GM19455 (cell line): Measurements from ENCODE around the gene BCL11A.

Source experiments
- ATAC-seq: cut with Tn5 transposase; IDR thresholded peaks from one replicate; pipeline ENCODE4 v1.9.1; 2021; ENCODE audit not compliant: unreplicated experiment

The BCL11A gene

GRCh38 chr2:60509066-60509465 lies 44.4 kb downstream of the BCL11A start:
- ATAC-seq = no peak

- ATAC-seq = no peak
These were observed 45.0 kb downstream of the BCL11A start for GRCh38 chr2:60508339-60508917.

- no peak for ATAC-seq
These were observed 46.1 kb downstream of the BCL11A start for GRCh38 chr2:60507211-60507965.

- ATAC-seq = no peak
These were observed 47.6 kb downstream of the BCL11A start for GRCh38 chr2:60505880-60506260.

- ATAC-seq = no peak
These were observed 48.1 kb downstream of the BCL11A start for GRCh38 chr2:60505240-60505879.

- ATAC-seq = no peak
These were observed 49.4 kb downstream of the BCL11A start for GRCh38 chr2:60504049-60504448.

- no peak for ATAC-seq
These were observed 51.3 kb downstream of the BCL11A start for GRCh38 chr2:60502144-60502543.

- no peak for ATAC-seq
These were observed 52.6 kb downstream of the BCL11A start for GRCh38 chr2:60500861-60501260.

GRCh38 chr2:60499651-60500265 lies 53.7 kb downstream of the BCL11A start:
- no peak for ATAC-seq

GRCh38 chr2:60498816-60499429 lies 54.5 kb downstream of the BCL11A start:
- ATAC-seq = no peak

- no peak for ATAC-seq
These were observed 55.2 kb downstream of the BCL11A start for GRCh38 chr2:60498127-60498815.

GRCh38 chr2:60497500-60497899 lies 56.0 kb downstream of the BCL11A start:
- ATAC-seq = no peak

GRCh38 chr2:60496956-60497355 lies 56.5 kb downstream of the BCL11A start:
- ATAC-seq = no peak

GRCh38 chr2:60496475-60496874 lies 57.0 kb downstream of the BCL11A start:
- ATAC-seq = no peak

- no peak for ATAC-seq
These were observed 58.3 kb downstream of the BCL11A start for GRCh38 chr2:60495041-60495625.

- no peak for ATAC-seq
These were observed 59.6 kb downstream of the BCL11A start for GRCh38 chr2:60493804-60494387.

- ATAC-seq = no peak
These were observed 60.9 kb downstream of the BCL11A start for GRCh38 chr2:60492548-60492947.

- no peak for ATAC-seq
These were observed 62.6 kb downstream of the BCL11A start for GRCh38 chr2:60490848-60491247.

GRCh38 chr2:60490441-60490840 lies 63.0 kb downstream of the BCL11A start:
- ATAC-seq = no peak

- no peak for ATAC-seq
These were observed 64.2 kb downstream of the BCL11A start for GRCh38 chr2:60489289-60489688.
